ENCODE results near the gene S100A9.
"Not testable (repeated sequence)": the region's sequence is repeated elsewhere in the genome, so short reads cannot be mapped to it uniquely, and the experiment has no call there.

The S100A9 gene

DNA sequence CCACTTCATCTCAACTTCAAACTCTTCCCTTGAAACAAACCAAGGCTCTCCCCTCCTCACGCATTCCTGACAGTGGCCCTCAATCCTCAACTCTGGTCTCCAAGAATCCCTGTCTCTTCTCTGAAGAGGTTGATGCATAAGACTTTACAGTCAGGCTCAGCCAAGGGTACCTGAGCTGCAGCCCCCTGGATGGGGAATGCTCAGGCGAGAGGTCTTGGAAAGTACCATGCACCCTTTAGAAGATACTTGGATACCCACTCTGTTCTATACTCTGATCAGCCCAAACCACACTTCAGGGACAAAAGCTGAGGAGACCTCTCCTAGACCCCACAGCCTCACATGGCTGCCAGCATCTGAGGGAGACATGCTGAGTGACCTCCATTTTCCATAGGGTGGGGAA is 44.4 kb upstream of the S100A9 start:
- H3K27ac ChIP-seq = no peak overlapping the region
- H3K27me3 ChIP-seq (replicated peaks) = no peaks in the 10 kb centered on the region
- TF ChIP-seq, protein P1, sequence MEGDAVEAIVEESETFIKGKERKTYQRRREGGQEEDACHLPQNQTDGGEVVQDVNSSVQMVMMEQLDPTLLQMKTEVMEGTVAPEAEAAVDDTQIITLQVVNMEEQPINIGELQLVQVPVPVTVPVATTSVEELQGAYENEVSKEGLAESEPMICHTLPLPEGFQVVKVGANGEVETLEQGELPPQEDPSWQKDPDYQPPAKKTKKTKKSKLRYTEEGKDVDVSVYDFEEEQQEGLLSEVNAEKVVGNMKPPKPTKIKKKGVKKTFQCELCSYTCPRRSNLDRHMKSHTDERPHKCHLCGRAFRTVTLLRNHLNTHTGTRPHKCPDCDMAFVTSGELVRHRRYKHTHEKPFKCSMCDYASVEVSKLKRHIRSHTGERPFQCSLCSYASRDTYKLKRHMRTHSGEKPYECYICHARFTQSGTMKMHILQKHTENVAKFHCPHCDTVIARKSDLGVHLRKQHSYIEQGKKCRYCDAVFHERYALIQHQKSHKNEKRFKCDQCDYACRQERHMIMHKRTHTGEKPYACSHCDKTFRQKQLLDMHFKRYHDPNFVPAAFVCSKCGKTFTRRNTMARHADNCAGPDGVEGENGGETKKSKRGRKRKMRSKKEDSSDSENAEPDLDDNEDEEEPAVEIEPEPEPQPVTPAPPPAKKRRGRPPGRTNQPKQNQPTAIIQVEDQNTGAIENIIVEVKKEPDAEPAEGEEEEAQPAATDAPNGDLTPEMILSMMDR (IDR thresholded peaks at IDR 0.05; ENCODE audit: low read depth, low read length, missing control alignments) = no peak
- no peak for DNase-seq
- in situ Hi-C loops (cut with HindIII; ENCODE audit: low pct_ligation_motif_present, low sequenced_read_pairs) = no loop called here
- no peak overlapping the region for H3K4me3 ChIP-seq (ENCODE audit: low read depth, low read length)
- H3K36me3 ChIP-seq (replicated peaks) = no peaks in the 10 kb centered on the region

DNA sequence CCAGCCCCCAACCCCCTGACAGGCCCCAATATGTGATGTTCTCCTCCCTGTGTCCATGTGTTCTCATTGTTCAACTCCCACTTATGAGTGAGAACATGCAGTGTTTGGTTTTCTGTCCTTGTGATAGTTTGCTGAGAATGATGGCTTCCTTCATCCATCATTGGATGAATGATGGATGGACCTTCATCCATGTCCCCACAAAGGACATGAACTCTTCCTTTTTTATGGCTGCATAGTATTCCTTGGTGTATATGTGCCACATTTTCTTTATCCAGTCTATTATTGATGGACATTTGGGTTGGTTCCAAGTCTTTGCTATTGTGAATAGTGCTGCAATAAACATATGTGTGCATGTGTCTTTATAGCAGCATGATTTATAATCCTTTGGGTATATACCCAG is 43.3 kb upstream of the S100A9 start:
- H3K27ac ChIP-seq; H3K27me3 ChIP-seq (replicated peaks); H3K4me3 ChIP-seq (ENCODE audit: low read depth, low read length); H3K36me3 ChIP-seq (replicated peaks); DNase-seq; in situ Hi-C loops (cut with HindIII; ENCODE audit: low pct_ligation_motif_present, low sequenced_read_pairs): not testable (repeated sequence)

DNA sequence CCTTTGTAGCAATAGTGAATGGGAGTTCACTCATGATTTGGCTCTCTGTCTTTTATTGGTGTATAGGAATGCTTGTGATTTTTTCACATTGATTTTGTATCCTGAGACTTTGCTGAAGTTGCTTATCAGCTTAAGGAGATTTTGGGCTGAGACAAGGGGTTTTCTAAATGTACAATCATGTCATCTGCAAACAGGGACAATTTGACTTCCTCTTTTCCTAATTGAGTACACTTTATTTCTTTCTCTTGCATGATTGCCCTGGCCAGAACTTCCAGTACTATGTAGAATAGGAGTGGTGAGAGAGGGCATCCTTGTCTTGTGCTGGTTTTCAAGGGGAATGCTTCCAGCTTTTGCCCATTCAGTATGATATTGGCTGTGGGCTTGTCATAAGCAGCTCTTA is 41.6 kb upstream of the S100A9 start:
- in situ Hi-C loops (cut with HindIII; ENCODE audit: low pct_ligation_motif_present, low sequenced_read_pairs); DNase-seq; H3K27me3 ChIP-seq (replicated peaks); H3K27ac ChIP-seq; H3K4me3 ChIP-seq (ENCODE audit: low read depth, low read length); H3K36me3 ChIP-seq (replicated peaks): not testable (repeated sequence)

DNA sequence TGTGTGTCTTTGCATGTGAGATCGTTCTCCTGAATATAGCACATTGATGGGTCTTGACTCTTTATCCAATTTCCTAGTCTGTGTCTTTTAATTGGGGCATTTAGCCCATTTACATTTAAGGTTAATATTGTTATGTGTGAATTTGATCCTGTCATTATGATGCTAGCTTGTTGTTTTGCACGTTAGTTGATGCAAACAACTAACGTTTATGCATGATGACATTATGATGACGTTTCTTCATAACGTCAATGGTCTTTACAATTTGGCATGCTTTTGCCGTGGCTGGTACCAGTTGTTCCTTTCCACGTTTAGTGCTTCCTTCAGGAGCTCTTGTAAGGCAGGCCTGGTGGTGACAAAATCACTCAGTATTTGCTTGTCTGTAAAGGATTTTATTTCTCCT is 39.5 kb upstream of the S100A9 start:
- in situ Hi-C loops (cut with HindIII; ENCODE audit: low pct_ligation_motif_present, low sequenced_read_pairs); H3K27ac ChIP-seq: not testable (repeated sequence)

DNA sequence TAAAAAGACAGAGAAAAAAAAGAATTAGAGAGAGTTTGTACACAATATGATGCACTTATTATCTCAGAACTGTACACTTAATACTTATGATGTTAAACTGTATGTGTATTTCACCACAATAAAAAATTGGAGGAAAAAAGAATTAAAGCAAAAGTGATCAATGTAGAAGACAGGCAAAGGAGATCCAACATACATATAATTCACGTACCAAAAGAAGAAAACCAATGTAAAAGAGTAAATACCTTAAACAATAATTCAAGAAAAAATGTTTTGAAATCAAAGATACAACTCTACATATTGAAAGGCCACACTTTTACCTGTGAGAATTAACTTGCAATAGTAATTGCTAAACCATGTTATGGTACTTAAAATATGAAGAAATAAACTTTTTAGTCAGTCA is 35.1 kb upstream of the S100A9 start:
- TF ChIP-seq, protein P1 (IDR thresholded peaks at IDR 0.05; ENCODE audit: low read depth, low read length, missing control alignments) = no peak
- Histone ChIP-seq H3K27ac (no peak overlapping the region), H3K36me3 (replicated peaks) (no peaks in the 10 kb centered on the region), H3K27me3 (replicated peaks) (no peaks in the 10 kb centered on the region), H3K4me3 (ENCODE audit: low read depth, low read length) (no peak overlapping the region)
- DNase-seq = no peak
- in situ Hi-C loops (cut with HindIII; ENCODE audit: low pct_ligation_motif_present, low sequenced_read_pairs) = no loop called here

More for the DNA sequence above, 39.5 kb upstream of the S100A9 start:
- not testable (repeated sequence) for H3K4me3 ChIP-seq (ENCODE audit: low read depth, low read length); H3K27me3 ChIP-seq (replicated peaks); H3K36me3 ChIP-seq (replicated peaks); DNase-seq

DNA sequence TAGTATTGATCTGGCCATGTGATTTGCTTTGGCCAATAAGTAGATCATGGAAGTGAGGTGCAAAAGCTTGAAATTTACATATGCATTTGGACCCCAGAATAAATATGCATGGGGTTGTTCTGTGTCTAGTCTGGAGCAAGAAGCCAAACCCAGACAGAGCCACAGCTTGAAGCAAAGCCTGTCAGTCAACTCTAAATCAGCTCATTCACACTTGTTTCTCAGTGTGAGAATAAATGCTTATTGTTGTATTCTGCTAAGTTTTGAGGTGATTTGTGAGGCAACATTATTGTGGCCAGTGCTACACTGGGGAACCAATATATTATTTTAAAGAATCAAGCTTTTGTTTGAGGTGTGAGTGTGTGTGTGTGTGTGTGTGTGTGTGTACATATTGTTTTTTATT is 32.7 kb upstream of the S100A9 start:
- H3K36me3 ChIP-seq (replicated peaks) = no peaks in the 10 kb centered on the region
- H3K4me3 ChIP-seq (ENCODE audit: low read depth, low read length) = no peak overlapping the region
- no peak overlapping the region for H3K27ac ChIP-seq
- H3K27me3 ChIP-seq (replicated peaks) = no peaks in the 10 kb centered on the region
- in situ Hi-C loops (cut with HindIII; ENCODE audit: low pct_ligation_motif_present, low sequenced_read_pairs) = no loop called here
- no peak for DNase-seq
- TF ChIP-seq, protein P1 (IDR thresholded peaks at IDR 0.05; ENCODE audit: low read depth, low read length, missing control alignments) = no peak

DNA sequence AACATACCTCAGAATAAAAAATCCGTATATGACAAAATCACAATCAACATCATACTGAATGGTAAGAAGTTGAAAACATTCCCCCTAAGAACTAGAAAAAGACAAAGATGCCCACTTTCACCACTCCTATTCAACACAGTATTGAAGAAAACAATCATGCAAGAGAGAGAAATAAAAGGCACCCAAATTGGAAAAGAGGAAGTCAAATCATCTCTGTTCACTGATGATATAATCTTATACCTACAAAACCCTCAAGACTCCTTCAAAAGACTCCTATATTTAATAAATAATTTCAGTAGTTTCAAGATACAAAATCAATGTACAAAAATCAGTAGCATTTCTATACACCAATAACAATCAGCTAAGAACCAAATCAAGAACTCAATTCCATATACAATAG is 23.8 kb upstream of the S100A9 start:
- Histone ChIP-seq H3K36me3 (replicated peaks) (no peaks in the 10 kb centered on the region), H3K27ac (no peak overlapping the region), H3K4me3 (ENCODE audit: low read depth, low read length) (no peak overlapping the region), H3K27me3 (replicated peaks) (no peaks in the 10 kb centered on the region)
- TF ChIP-seq, protein P1 (IDR thresholded peaks at IDR 0.05; ENCODE audit: low read depth, low read length, missing control alignments) = no peak
- DNase-seq = no peak
- in situ Hi-C loops (cut with HindIII; ENCODE audit: low pct_ligation_motif_present, low sequenced_read_pairs) = no loop called here

Measured in brain microvascular endothelial cell (primary cell).